Urothelium cell line (cell line): Measurements from ENCODE around the gene LSM14B.
"Not testable (repeated sequence)": the region's sequence is repeated elsewhere in the genome, so short reads cannot be mapped to it uniquely, and the experiment has no call there.

Experiments used
- DNase-seq: peaks from one replicate; pipeline ENCODE4 v3.0.0; 2011; ENCODE audit warnings: low spot score, mixed read lengths
- FAIRE-seq: peaks from 2 replicates; lab custom pipeline; 2011; peaks lifted over from hg19 to GRCh38; lab: Jason Lieb, UNC

The LSM14B gene

GRCh38 chr20:62143957-62144825, 21.9 kb downstream of the LSM14B start:
- FAIRE-seq, result no peak
- peak; percentile 80 for DNase-seq

- no peak for FAIRE-seq
Observed at GRCh38 chr20:62145688-62146018, 23.4 kb downstream of the LSM14B start.

GRCh38 chr20:62146019-62146755, 23.9 kb downstream of the LSM14B start:
- FAIRE-seq (no peak), DNase-seq (no peak)

More at GRCh38 chr20:62145688-62146018, 23.4 kb downstream of the LSM14B start:
- no peak for DNase-seq

GRCh38 chr20:62147125-62147524, 24.9 kb downstream of the LSM14B start:
- FAIRE-seq, result no peak
- DNase-seq, result no peak

- FAIRE-seq, result no peak
Observed at GRCh38 chr20:62147528-62147927, 25.3 kb downstream of the LSM14B start.

GRCh38 chr20:62148383-62148782, 26.1 kb downstream of the LSM14B start:
- not testable (repeated sequence) for FAIRE-seq, DNase-seq

More at GRCh38 chr20:62147528-62147927, 25.3 kb downstream of the LSM14B start:
- DNase-seq, result no peak

GRCh38 chr20:62148908-62149314, 26.6 kb downstream of the LSM14B start:
- FAIRE-seq (no peak), DNase-seq (no peak)

GRCh38 chr20:62149532-62150309, 27.4 kb downstream of the LSM14B start:
- DNase-seq, result no peak
- FAIRE-seq, result no peak

- DNase-seq (no peak), FAIRE-seq (no peak)
Observed at GRCh38 chr20:62150310-62150575, 28.0 kb downstream of the LSM14B start.

GRCh38 chr20:62151225-62151624, 28.9 kb downstream of the LSM14B start:
- no peak for DNase-seq
- FAIRE-seq, result no peak

GRCh38 chr20:62151835-62152364, 29.6 kb downstream of the LSM14B start:
- FAIRE-seq, result no peak

GRCh38 chr20:62155428-62156253, 33.4 kb downstream of the LSM14B start:
- no peak for DNase-seq

More at GRCh38 chr20:62151835-62152364, 29.6 kb downstream of the LSM14B start:
- DNase-seq, result no peak

GRCh38 chr20:62156254-62156556, 33.9 kb downstream of the LSM14B start:
- FAIRE-seq (no peak), DNase-seq (no peak)

More at GRCh38 chr20:62155428-62156253, 33.4 kb downstream of the LSM14B start:
- FAIRE-seq, result no peak

- peak; percentile 72 for FAIRE-seq
- peak; percentile 74 for DNase-seq
Observed at GRCh38 chr20:62156592-62157386, 34.5 kb downstream of the LSM14B start.

- FAIRE-seq, result no peak
- no peak for DNase-seq
Observed at GRCh38 chr20:62157387-62158087, 35.3 kb downstream of the LSM14B start.

- DNase-seq (no peak), FAIRE-seq (no peak)
Observed at GRCh38 chr20:62158088-62158400, 35.8 kb downstream of the LSM14B start.

- FAIRE-seq (no peak), DNase-seq (no peak)
Observed at GRCh38 chr20:62158541-62158940, 36.3 kb downstream of the LSM14B start.

- no peak for DNase-seq
- FAIRE-seq, result peak; percentile 72
Observed at GRCh38 chr20:62159052-62159451, 36.8 kb downstream of the LSM14B start.

GRCh38 chr20:62159839-62160238, 37.6 kb downstream of the LSM14B start:
- peak; percentile 88 for DNase-seq
- FAIRE-seq, result peak; percentile 93
